ENCODE data around the gene EXOC4.

Gene EXOC4

GRCh38 chr7:133812877-133813276 lies 560.0 kb downstream of the EXOC4 start:
- DNase-seq = no peak

GRCh38 chr7:133815611-133816210 lies 562.8 kb downstream of the EXOC4 start:
- no peak for DNase-seq

GRCh38 chr7:133819695-133820094 lies 566.8 kb downstream of the EXOC4 start:
- DNase-seq = no peak

GRCh38 chr7:133820584-133820983 lies 567.7 kb downstream of the EXOC4 start:
- DNase-seq = no peak

- no peak for DNase-seq
Observed at GRCh38 chr7:133821171-133821570, 568.3 kb downstream of the EXOC4 start.

- no peak for DNase-seq
Observed at GRCh38 chr7:133822001-133822641, 569.2 kb downstream of the EXOC4 start.

GRCh38 chr7:133822868-133823552 lies 570.1 kb downstream of the EXOC4 start:
- DNase-seq = no peak

GRCh38 chr7:133824132-133824531 lies 571.3 kb downstream of the EXOC4 start:
- no peak for DNase-seq

GRCh38 chr7:133827707-133828623 lies 575.1 kb downstream of the EXOC4 start:
- no peak for DNase-seq

- DNase-seq = no peak
Observed at GRCh38 chr7:133828906-133829305, 576.0 kb downstream of the EXOC4 start.

- no peak for DNase-seq
Observed at GRCh38 chr7:133829336-133829897, 576.5 kb downstream of the EXOC4 start.

- DNase-seq = no peak
Observed at GRCh38 chr7:133830081-133830480, 577.2 kb downstream of the EXOC4 start.

- DNase-seq = no peak
Observed at GRCh38 chr7:133836666-133837065, 583.8 kb downstream of the EXOC4 start.

- no peak for DNase-seq
Observed at GRCh38 chr7:133837224-133837623, 584.3 kb downstream of the EXOC4 start.

- DNase-seq = no peak
Observed at GRCh38 chr7:133839121-133839520, 586.2 kb downstream of the EXOC4 start.

- DNase-seq = no peak
Observed at GRCh38 chr7:133843341-133843740, 590.5 kb downstream of the EXOC4 start.

- DNase-seq = no peak
Observed at GRCh38 chr7:133845005-133845404, 592.1 kb downstream of the EXOC4 start.

GRCh38 chr7:133846203-133846945 lies 593.5 kb downstream of the EXOC4 start:
- DNase-seq = no peak

- DNase-seq = no peak
Observed at GRCh38 chr7:133850497-133851280, 597.8 kb downstream of the EXOC4 start.

- no peak for DNase-seq
Observed at GRCh38 chr7:133851411-133851810, 598.5 kb downstream of the EXOC4 start.

GRCh38 chr7:133853706-133854276 lies 600.9 kb downstream of the EXOC4 start:
- no peak for DNase-seq
